SIG-M5 (cell line): Measurements from ENCODE around the gene THSD7B.
"Not testable (repeated sequence)": the region's sequence is repeated elsewhere in the genome, so short reads cannot be mapped to it uniquely, and the experiment has no call there.

Source experiments
- DNase-seq: peaks from one replicate; lab custom pipeline; 2025; lab: John Stamatoyannopoulos, UW

The THSD7B gene

GRCh38 chr2:136765256-136766072 lies at the start of gene THSD7B:
THSD7B (plus strand) TSS chr2:136765545; CDS start chr2:136882179, 116,634 bp downstream.
- no peak for DNase-seq

- DNase-seq, result no peak
Observed at GRCh38 chr2:136718273-136718672, 47.1 kb upstream of the THSD7B start.

GRCh38 chr2:136727973-136728699 lies 37.2 kb upstream of the THSD7B start:
- DNase-seq, result no peak

- no peak for DNase-seq
Observed at GRCh38 chr2:136736236-136736635, 29.1 kb upstream of the THSD7B start.

GRCh38 chr2:136738044-136738443 lies 27.3 kb upstream of the THSD7B start:
- DNase-seq, result no peak

GRCh38 chr2:136741471-136741870 lies 23.9 kb upstream of the THSD7B start:
- DNase-seq, result no peak

GRCh38 chr2:136750065-136750464 lies 15.3 kb upstream of the THSD7B start:
- DNase-seq, result no peak

GRCh38 chr2:136751406-136751805 lies 13.9 kb upstream of the THSD7B start:
- no peak for DNase-seq

GRCh38 chr2:136758504-136758903 lies 6.8 kb upstream of the THSD7B start:
- DNase-seq, result not testable (repeated sequence)

- no peak for DNase-seq
Observed at GRCh38 chr2:136764452-136765255, 691 bp upstream of the THSD7B start.

GRCh38 chr2:136766073-136766404 lies 694 bp downstream of the THSD7B start:
- no peak for DNase-seq

GRCh38 chr2:136767030-136767429 lies 1.7 kb downstream of the THSD7B start:
- no peak for DNase-seq

- no peak for DNase-seq
Observed at GRCh38 chr2:136769871-136770270, 4.5 kb downstream of the THSD7B start.

GRCh38 chr2:136770384-136770783 lies 5.0 kb downstream of the THSD7B start:
- DNase-seq, result no peak

GRCh38 chr2:136777391-136777790 lies 12.0 kb downstream of the THSD7B start:
- DNase-seq, result no peak

- no peak for DNase-seq
Observed at GRCh38 chr2:136783856-136784255, 18.5 kb downstream of the THSD7B start.

GRCh38 chr2:136785215-136785614 lies 19.9 kb downstream of the THSD7B start:
- DNase-seq, result no peak

- no peak for DNase-seq
Observed at GRCh38 chr2:136787970-136788369, 22.6 kb downstream of the THSD7B start.

GRCh38 chr2:136796339-136796738 lies 31.0 kb downstream of the THSD7B start:
- no peak for DNase-seq

GRCh38 chr2:136798766-136799165 lies 33.4 kb downstream of the THSD7B start:
- no peak for DNase-seq

GRCh38 chr2:136801661-136802060 lies 36.3 kb downstream of the THSD7B start:
- DNase-seq, result no peak

- DNase-seq, result no peak
Observed at GRCh38 chr2:136809998-136810397, 44.7 kb downstream of the THSD7B start.

- DNase-seq, result no peak
Observed at GRCh38 chr2:136818839-136819238, 53.5 kb downstream of the THSD7B start.
